ENCODE measurements around the gene HAUS8. TPM values are rescaled to one million over a fixed set of nuclear protein-coding genes. Genes with fewer than 3 reads are reported as not detected.

The HAUS8 gene, protein sequence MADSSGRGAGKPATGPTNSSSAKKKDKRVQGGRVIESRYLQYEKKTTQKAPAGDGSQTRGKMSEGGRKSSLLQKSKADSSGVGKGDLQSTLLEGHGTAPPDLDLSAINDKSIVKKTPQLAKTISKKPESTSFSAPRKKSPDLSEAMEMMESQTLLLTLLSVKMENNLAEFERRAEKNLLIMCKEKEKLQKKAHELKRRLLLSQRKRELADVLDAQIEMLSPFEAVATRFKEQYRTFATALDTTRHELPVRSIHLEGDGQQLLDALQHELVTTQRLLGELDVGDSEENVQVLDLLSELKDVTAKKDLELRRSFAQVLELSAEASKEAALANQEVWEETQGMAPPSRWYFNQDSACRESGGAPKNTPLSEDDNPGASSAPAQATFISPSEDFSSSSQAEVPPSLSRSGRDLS
- 9.1 TPM for total RNA-seq
- long read RNA-seq, transcript HAUS8-201 (11 exons, 1,568 nt): major isoform, 7 of 11 reads
- long read RNA-seq, partial matches to known transcripts: 4 of 11 reads
- long read RNA-seq, other reads (novel, unspliced or antisense): 0 of 11 reads

DNA sequence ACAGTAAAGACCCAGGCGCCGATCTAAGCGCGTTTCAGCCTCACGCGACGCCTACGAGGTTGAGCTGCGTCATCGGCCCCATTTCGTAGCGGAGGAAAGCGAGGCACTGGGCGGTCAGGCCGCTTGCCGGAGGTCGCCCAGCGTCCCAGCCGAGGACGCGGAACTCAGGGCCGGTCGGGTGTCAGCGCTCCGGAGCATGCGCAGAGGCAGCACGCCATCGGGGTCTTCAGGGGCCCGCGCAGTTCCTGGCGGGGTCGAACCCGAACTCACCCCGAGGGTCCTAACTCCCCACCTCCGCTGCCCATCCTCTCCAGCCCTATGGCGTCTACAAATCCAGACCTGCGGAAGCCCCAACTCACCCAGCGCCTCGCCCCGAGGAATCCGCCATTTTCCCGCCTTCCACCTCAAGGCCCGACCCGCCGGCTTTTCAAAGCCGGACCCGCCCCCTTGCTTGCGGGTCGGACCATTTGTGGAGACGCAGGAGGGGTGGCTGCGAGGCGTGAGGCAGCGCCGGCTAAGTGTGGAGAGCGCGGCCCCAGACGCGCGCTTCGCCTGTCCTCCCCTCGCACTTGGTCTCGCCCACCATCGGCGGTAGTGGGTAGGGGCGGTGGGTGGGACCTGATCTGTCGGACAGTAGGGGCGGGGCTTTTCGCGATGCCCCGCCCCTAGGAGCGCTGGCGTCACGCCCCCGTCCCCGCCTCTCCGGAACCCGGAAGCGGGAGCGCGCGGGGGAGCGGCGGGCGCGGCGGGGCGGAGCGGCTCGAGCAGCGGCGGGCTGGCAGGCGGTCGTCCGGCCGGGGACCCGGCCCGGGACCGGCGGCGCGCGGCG, at the start of gene HAUS8, which contains the start of gene MYO9B:
TSS of gene HAUS8 (minus strand) at position 418 of the 829 bp plus-strand sequence. CDS start at position 388, 30 bp downstream.
TSS of gene MYO9B (plus strand) at position 743 of the 829 bp plus-strand sequence. CDS start 25,941 bp downstream, outside the sequence.
- H3K27ac ChIP-seq: peak within 1 kb of the TSS; percentile 77

DNA sequence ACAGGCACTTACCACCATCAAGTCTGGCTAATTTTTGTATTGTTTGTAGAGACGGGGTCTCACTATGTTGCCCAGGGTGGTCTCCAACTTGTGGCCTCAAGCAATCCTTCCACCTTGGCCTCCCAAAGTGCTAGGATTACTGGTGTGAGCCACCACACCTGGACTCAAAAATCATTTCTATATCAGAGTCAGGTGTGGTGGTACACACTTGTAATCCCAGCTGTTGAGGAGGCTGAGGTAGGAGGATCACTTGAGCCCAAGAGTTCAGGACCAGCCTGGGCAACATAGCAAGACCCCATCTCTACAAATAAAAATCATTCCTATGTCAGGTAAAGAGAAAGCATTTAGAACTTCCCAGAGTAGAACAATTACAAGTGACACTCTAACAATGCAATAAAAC, 48.8 kb upstream of the HAUS8 start:
- Histone ChIP-seq H3K9me3 (no peaks in the 10 kb centered on the region), H3K36me3 (peaks cover 10% of the 10 kb centered on the region), H3K27me3 (ENCODE audit: low read depth) (no peaks in the 10 kb centered on the region), H3K4me3 (no peak overlapping the region), H3K4me1 (peaks cover 28% of the 10 kb centered on the region), H3K27ac (no peak overlapping the region)
- ATAC-seq: no peak
- no peak for DNase-seq
- TF ChIP-seq, protein P1, sequence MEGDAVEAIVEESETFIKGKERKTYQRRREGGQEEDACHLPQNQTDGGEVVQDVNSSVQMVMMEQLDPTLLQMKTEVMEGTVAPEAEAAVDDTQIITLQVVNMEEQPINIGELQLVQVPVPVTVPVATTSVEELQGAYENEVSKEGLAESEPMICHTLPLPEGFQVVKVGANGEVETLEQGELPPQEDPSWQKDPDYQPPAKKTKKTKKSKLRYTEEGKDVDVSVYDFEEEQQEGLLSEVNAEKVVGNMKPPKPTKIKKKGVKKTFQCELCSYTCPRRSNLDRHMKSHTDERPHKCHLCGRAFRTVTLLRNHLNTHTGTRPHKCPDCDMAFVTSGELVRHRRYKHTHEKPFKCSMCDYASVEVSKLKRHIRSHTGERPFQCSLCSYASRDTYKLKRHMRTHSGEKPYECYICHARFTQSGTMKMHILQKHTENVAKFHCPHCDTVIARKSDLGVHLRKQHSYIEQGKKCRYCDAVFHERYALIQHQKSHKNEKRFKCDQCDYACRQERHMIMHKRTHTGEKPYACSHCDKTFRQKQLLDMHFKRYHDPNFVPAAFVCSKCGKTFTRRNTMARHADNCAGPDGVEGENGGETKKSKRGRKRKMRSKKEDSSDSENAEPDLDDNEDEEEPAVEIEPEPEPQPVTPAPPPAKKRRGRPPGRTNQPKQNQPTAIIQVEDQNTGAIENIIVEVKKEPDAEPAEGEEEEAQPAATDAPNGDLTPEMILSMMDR (IDR thresholded peaks at IDR 0.05): no peak
- intact Hi-C loops (cut with DNase I): no loop called here

More for the DNA sequence above, at the start of gene HAUS8, which contains the start of gene MYO9B:
- peak within 1 kb of the TSS; percentile 76 for H3K4me3 ChIP-seq
- no peaks in the 10 kb centered on the region for H3K9me3 ChIP-seq
- peaks cover 47% of the 10 kb centered on the region for H3K4me1 ChIP-seq
- intact Hi-C loops (cut with DNase I): loop anchor here (10.0 kb wide), 1 partner anchor 210 kb away; the partner anchor contains the start of gene ANKLE1
- DNase-seq (peak; percentile 99), ATAC-seq (peak; percentile 97 to 99)
- H3K27me3 ChIP-seq (ENCODE audit: low read depth): no peaks in the 10 kb centered on the region
- TF ChIP-seq, protein P1 (IDR thresholded peaks at IDR 0.05): no peak
- H3K36me3 ChIP-seq: peaks cover 18% of the 10 kb centered on the region

DNA sequence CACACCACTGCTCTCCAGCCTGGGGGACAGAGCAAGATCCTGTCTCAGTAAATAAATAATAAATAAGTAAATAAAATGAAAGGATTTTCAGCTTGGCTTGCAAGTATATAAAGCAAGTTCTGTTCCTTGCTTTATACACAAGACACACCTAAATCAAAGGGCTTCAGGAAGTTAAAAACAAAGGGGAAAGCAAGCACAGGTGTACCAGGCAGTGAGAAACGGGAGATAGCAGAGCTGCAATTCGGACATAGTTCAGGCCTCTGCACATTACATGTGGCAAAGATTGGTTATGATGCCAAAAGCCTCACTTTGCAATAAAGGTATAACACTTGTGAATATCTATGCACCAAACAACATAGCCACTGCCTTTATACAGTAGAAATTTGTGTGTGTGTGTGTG, 47.8 kb upstream of the HAUS8 start:
- H3K9me3 ChIP-seq: no peaks in the 10 kb centered on the region
- ATAC-seq (no peak), DNase-seq (no peak)
- H3K27me3 ChIP-seq (ENCODE audit: low read depth): no peaks in the 10 kb centered on the region
- peaks cover 28% of the 10 kb centered on the region for H3K4me1 ChIP-seq
- H3K27ac ChIP-seq: no peak overlapping the region
- TF ChIP-seq, protein P1 (IDR thresholded peaks at IDR 0.05): no peak
- intact Hi-C loops (cut with DNase I): no loop called here
- H3K4me3 ChIP-seq: no peak overlapping the region
- peaks cover 14% of the 10 kb centered on the region for H3K36me3 ChIP-seq

DNA sequence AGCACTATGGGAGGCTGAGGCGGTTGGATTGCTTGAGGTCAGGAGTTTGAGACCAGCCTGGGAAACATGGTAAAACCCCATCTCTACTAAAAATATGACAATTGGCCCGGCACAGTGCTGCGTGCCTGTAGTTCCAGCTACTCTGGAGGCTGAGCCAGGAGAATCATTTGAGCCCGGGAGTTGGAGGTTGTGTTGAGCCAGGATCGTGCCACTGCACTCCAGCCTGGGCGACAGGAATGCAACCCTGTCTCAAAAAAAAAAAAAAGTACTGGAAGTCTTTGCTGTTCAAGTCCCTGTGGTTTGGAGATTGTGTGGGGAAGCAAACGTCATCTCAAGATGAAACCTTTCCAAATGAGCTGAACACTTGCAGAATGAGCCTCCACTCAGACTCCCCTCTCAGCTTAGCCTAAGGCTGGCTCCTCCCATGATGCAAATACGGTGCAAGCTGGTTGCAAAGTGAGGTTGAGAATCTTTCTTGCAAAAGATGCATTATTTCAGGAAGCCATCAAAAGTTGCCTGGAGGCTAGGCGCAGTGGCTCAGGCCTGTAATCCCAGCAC, 46.6 kb upstream of the HAUS8 start:
- no peak for ATAC-seq
- H3K27me3 ChIP-seq (ENCODE audit: low read depth): no peaks in the 10 kb centered on the region
- no peak overlapping the region for H3K4me3 ChIP-seq
- peaks cover 8% of the 10 kb centered on the region for H3K36me3 ChIP-seq
- no peaks in the 10 kb centered on the region for H3K9me3 ChIP-seq
- intact Hi-C loops (cut with DNase I): no loop called here
- H3K27ac ChIP-seq: no peak overlapping the region
- H3K4me1 ChIP-seq: peaks cover 36% of the 10 kb centered on the region
- no peak for DNase-seq
- TF ChIP-seq, protein P1 (IDR thresholded peaks at IDR 0.05): no peak

DNA sequence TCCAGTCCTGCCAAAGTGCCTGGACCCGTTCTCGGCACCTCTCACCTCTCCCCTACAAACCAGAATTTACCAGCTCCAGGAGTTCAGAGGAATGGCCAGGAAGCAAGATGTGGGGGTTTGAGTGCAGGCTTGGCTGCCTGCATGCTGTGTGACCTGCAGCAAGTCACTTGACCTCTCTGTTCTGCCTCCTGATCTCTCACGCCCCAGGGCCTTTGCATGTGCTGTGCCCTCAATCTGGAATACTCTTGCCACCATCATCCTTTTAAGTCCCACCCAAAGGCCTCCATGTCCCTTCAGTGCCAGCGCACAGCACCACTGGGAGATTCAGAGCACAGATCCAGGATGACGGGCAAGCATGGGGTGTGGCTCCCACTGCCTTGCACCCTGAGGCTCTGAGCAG, 43.7 kb upstream of the HAUS8 start:
- TF ChIP-seq, protein P1 (IDR thresholded peaks at IDR 0.05): no peak

More for the DNA sequence above, 43.7 kb upstream of the HAUS8 start:
- Histone ChIP-seq H3K27me3 (ENCODE audit: low read depth) (no peaks in the 10 kb centered on the region), H3K4me3 (no peak overlapping the region), H3K9me3 (no peaks in the 10 kb centered on the region), H3K36me3 (peaks cover 14% of the 10 kb centered on the region), H3K27ac (no peak overlapping the region), H3K4me1 (peaks cover 21% of the 10 kb centered on the region)
- intact Hi-C loops (cut with DNase I): no loop called here
- ATAC-seq (no peak), DNase-seq (no peak)

Measured in lower lobe of right lung (tissue), 2 donors.